Measurements from ENCODE around the gene LDLR.

The LDLR gene

GRCh38 chr19:11089254-11090013 is at the start of gene LDLR:
LDLR (plus strand) TSS chr19:11089463; CDS start chr19:11089549, 86 bp downstream.
- peak; percentile 95 for DNase-seq

- no peak for DNase-seq
Measured at GRCh38 chr19:11041194-11041593, 48.1 kb upstream of the LDLR start.

DNA sequence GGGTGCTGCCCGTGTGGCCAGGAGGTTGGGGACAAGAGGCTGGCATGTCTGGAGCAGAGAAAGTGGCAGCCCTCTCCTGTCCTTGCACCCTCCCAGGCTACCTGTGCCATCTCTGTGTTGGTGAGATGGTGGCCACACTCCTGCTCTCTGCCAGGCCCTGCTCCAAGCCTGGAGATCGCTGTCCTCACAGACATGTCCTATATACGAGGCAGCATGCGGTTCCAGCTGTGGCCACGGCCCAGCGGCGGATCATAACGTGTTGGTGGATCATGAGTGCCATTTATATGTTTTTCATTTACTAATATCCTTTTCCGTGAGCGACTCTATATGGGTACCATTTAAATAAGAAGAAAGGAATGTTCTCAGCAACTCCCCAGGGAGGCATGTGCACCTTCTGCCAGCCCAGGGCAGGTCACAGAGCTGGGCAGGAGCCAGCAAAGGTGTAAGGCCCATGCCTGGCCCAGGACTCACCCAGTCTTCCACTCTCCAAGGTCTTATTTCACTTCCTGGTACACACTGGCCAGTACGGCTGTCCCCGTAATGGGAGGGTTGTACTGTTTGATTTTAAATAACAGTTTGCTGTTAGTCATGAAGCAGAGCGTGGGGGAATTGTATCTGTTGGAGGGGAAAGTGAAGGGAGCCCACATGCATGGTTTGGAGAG is 47.2 kb upstream of the LDLR start:
- no peak for DNase-seq

GRCh38 chr19:11044431-11044830 is 44.8 kb upstream of the LDLR start:
- DNase-seq = no peak

DNA sequence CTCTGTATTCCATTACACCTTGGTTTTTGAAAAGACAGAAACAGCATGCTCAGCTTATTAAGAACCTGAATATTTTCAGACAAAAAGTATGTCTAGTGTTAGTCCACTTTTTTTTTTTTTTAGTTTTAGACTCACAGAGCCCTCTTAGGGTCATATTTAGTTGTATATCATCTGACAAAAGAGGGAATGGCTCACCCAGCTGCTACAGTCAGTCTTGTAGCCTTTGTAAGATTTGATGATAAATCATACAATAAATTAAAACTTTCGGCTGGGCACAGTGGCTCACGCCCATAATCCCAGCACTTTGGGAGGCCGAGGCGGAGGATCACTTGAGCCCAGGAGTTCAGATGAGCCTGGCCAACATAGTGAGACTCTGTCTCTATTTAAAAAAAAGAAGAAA is 43.7 kb upstream of the LDLR start:
- DNase-seq = no peak

GRCh38 chr19:11046605-11047354 is 42.5 kb upstream of the LDLR start:
- DNase-seq = no peak

DNA sequence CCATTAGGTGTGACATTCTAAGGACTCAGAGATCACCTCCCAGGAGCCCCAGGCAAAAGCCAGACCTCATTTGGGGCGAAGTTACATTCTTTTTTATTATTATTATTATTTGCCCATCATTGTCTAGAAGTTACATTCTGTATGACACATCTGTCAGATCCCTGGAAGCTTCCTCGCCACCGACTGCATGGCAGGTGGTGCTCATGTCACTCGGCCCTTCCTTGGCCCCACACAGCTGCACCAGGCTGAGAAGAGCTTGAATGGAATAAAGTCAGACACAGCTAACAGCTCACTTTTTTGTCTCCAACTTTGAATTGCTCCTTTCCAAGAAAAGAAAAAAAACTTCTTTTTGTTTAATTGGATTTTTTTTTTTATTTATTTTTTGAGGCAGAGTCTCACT is 41.4 kb upstream of the LDLR start:
- no peak for DNase-seq

DNA sequence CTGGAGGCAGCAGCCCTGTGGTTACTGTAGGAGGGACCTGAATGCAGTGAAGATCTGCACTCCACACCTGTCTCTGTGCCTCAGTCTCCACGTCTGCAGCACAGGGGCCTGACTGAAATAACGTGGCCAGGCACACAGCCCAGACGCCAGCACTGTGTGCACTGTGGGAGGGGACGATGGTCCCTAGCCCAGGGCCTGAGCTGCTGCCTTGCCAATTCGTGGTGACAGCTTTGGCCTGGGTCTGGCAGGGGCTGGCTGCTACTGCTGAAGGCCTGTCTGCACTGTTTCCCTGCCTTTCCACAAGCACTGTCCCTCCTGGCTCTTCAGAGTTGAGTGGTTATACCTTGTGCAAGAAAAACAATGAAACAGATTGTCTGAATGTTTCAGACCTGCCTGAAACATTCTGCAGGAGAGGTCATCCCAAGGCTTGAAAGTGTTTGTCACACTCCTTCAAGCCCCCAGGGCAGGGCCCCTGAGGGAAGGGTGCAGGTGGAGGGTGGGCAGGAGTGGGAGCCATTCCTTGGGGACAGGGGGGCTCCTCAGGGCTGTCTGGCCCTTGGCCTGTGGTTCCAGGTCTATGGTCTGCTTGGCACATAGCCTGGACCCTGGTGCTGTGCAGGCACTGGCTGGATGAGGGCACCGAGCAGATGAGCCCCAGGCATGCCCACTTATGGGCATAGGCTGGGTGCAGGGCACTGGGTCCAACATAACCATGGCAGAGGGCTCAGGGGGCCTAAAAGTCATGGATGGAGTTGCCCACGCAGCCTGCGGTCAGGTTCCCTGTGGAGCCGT is 38.7 kb upstream of the LDLR start:
- DNase-seq = no peak

GRCh38 chr19:11053817-11054195 is 35.5 kb upstream of the LDLR start:
- DNase-seq = no peak

- no peak for DNase-seq
Measured at GRCh38 chr19:11054200-11054599, 35.1 kb upstream of the LDLR start.

GRCh38 chr19:11054628-11055027 is 34.6 kb upstream of the LDLR start:
- DNase-seq = no peak

- no peak for DNase-seq
Measured at GRCh38 chr19:11058246-11059030, 30.8 kb upstream of the LDLR start.

DNA sequence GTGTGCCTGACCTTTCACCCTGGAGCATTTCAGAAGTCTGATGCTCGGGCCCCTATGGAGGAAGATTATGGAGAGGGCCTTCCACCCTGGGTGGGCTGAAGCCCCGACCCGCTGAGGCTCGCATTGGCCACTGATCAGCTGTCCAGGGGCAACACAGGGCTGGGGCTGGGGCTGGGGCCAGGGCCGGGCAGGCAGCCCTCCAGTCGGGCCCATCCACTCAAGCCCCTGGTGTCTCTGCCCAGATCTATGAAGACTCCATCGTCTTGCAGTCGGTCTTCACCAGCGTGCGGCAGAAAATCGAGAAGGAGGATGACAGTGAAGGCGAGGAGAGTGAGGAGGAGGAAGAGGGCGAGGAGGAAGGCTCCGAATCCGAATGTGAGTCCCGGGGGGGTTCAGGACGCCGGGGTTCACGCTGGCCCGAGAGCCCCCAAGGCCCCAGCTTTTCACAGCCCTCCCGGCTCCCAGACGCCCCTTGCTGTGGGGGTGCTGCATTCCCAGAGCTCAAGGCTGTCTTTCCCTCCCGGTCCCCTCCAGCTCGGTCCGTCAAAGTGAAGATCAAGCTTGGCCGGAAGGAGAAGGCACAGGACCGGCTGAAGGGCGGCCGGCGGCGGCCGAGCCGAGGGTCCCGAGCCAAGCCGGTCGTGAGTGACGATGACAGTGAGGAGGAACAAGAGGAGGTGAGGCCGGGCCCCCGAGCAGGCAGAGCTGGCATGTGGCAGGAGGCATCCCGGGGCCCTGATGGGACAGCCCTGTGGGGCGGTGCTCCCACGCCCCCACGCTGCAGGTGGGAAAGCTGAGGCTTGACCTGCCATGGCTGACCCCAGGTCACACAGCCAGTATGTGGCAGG is 29.5 kb upstream of the LDLR start:
- no peak for DNase-seq

DNA sequence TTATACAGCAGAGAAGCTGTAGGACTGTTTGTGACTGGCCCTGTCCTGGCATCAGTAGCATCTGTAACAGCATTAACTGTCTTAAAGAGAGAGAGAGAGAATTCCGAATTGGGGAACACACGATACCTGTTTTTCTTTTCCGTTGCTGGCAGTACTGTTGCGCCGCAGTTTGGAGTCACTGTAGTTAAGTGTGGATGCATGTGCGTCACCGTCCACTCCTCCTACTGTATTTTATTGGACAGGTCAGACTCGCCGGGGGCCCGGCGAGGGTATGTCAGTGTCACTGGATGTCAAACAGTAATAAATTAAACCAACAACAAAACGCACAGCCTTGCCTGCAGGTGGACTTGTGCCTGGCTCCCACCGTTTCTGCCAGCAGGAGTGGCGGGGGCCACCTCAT is 27.3 kb upstream of the LDLR start:
- no peak for DNase-seq

DNA sequence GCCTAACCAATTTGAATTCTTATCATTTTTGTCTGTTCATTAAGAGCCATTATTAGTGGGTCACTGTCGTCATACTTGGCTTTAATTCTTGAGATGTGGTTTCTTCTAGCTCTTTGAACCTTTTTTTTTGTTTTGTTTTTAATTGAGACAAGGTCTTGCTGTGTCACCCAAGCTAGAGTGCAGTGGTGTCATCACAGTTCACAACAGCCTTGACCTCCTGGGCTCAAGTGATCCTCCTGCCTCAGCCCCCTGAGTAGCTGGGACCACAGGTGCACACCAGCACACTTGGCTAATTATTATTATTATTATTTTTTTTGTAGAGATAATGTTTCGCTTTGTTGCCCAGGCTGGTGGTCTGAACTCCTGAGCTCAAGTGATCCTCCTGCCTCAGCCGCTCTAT is 25.8 kb upstream of the LDLR start:
- DNase-seq = no peak

- no peak for DNase-seq
Measured at GRCh38 chr19:11064831-11065303, 24.4 kb upstream of the LDLR start.

- DNase-seq = no peak
Measured at GRCh38 chr19:11066326-11066725, 22.9 kb upstream of the LDLR start.

GRCh38 chr19:11067356-11068113 is 21.7 kb upstream of the LDLR start:
- peak; percentile 22 for DNase-seq

DNA sequence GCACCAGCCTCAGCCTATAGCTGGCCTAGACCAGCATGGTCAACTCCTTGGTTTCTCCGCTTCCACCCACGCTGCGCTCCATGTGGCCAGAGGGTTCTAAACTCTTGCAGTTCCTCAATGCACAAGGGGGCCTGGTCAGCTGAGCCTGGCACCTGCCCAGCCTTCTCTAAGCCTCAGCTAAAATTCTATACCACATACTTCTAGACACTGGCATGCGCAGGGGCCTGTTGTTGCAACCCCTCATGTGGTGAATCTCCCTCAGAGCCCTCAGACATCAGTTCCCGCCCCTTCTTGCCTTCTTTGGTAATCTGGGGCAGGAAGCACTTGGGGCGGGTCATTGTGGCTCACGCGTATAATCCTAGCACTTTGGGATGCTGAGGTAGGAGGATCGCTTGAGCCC is 19.7 kb upstream of the LDLR start:
- peak; percentile 93 for DNase-seq

DNA sequence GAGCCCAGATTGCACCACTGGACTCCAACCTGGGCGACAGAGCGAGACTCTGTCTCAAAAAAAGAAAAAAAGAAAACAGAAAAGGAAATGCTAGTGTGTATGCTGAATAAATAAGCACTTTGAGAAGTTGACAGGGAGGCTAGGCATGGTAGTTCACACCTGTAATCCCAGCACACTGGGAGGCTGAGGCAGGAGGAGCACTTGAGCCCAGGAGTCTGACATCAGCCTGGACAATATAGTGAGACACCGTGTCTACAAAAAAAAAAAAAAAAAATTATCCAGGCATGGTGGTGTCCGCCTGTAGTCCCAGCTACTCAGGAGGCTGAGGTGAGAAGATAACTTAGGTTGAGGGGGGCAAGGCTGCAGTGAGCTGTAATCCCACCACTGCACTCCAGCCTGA is 19.1 kb upstream of the LDLR start:
- no peak for DNase-seq

All from MV-4-11 (cell line).